ENCODE measurements around the gene ARPC1A.

DNA sequence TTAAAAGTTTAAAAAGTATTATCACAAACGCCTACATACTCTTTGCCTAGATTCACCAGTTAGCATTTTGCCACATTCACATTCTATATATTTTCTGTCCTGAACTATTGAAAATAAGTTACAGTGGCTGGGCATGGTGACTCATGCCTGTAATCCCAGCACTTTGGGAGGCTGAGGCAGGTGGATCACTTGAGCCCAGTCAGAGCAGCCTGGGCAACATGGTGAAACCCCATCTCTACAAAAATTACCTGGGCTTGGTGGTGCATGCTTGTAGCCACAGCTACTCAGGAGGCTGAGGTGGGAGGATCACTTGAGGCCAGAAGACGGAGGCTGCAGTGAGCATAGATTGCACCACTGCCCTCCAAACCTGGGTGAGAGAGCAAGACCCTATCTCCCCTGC, 5.3 kb downstream of the ARPC1A start:
- TF ChIP-seq MAFK (IDR thresholded peaks at IDR 0.05; ENCODE audit: low read depth, low read length) (no peak), BRCA1 (IDR thresholded peaks at IDR 0.05; ENCODE audit: low read depth, low read length) (no peak), CBX8 (IDR thresholded peaks at IDR 0.05; ENCODE audit: borderline replicate concordance, low read depth, low read length) (no peak), EZH2 (IDR thresholded peaks at IDR 0.05; ENCODE audit: low read depth, low read length, severe bottlenecking) (no peak), BCL11A (IDR thresholded peaks at IDR 0.05; ENCODE audit: low read depth in 2 of 2, low read length in 2 of 2) (no peak), TAF7 (optimal IDR thresholded peaks at IDR 0.05; ENCODE audit: borderline replicate concordance, low read depth, low read length) (no peak), SP4 (IDR thresholded peaks at IDR 0.05; ENCODE audit: low read length) (no peak), ASH2L (IDR thresholded peaks at IDR 0.05; ENCODE audit: low read length) (no peak)
- TF ChIP-seq, protein P1, sequence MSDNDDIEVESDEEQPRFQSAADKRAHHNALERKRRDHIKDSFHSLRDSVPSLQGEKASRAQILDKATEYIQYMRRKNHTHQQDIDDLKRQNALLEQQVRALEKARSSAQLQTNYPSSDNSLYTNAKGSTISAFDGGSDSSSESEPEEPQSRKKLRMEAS (IDR thresholded peaks at IDR 0.05): no peak
- TF ChIP-seq, protein P2, sequence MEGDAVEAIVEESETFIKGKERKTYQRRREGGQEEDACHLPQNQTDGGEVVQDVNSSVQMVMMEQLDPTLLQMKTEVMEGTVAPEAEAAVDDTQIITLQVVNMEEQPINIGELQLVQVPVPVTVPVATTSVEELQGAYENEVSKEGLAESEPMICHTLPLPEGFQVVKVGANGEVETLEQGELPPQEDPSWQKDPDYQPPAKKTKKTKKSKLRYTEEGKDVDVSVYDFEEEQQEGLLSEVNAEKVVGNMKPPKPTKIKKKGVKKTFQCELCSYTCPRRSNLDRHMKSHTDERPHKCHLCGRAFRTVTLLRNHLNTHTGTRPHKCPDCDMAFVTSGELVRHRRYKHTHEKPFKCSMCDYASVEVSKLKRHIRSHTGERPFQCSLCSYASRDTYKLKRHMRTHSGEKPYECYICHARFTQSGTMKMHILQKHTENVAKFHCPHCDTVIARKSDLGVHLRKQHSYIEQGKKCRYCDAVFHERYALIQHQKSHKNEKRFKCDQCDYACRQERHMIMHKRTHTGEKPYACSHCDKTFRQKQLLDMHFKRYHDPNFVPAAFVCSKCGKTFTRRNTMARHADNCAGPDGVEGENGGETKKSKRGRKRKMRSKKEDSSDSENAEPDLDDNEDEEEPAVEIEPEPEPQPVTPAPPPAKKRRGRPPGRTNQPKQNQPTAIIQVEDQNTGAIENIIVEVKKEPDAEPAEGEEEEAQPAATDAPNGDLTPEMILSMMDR (IDR thresholded peaks at IDR 0.05; ENCODE audit: control extremely low read depth in 1 of 3, insufficient read depth in 1 of 3, low read depth in 1 of 3, low read length in 3 of 3): no peak
